ENCODE results near the gene TRMT112. TPM values are rescaled to one million over a fixed set of nuclear protein-coding genes. Genes with fewer than 3 reads are reported as not detected.

The TRMT112 gene
- total and polyA plus RNA-seq, 2 of the 4 experiments (the other 2 are of a cell fraction), result 173 to 202 TPM

GRCh38 chr11:64303109-64304031 is 14.0 kb downstream of the TRMT112 start:
- CTCF ChIA-PET, result interaction anchor here (1.0 to 1.8 kb wide), 4 partner anchors 28 to 99 kb away, joined by 3 to 13 read pairs (median 6); partner anchors contain the start of gene PLCB3
- ATAC-seq (ENCODE audit: low read depth), result no peak
- in situ Hi-C loops (cut with MboI; ENCODE audit: low sequenced_read_pairs), result loop anchor here (5.0 kb wide), 1 partner anchor 101 kb away; no protein-coding TSS in a partner anchor

More at GRCh38 chr11:64303109-64304031, 14.0 kb downstream of the TRMT112 start:
- Histone ChIP-seq H3K9me3 (ENCODE audit: control insufficient read depth, insufficient read depth, low read length) (no peaks in the 10 kb centered on the region), H4K91ac (ENCODE audit: insufficient read depth, low read depth, low read length) (no peak overlapping the region), H2BK5ac (ENCODE audit: low read depth, low read length, poor library complexity, severe bottlenecking) (no peak overlapping the region), H3K14ac (replicated peaks; ENCODE audit: low read depth, low read length) (no peak overlapping the region), H3K56ac (ENCODE audit: extremely low read depth, insufficient read depth, low read length) (no peak overlapping the region), H4K8ac (ENCODE audit: low read depth in 2 of 2, low read length in 2 of 2) (no peak overlapping the region), H2AK9ac (replicated peaks; ENCODE audit: low read depth, low read length, poor library complexity) (no peak overlapping the region), H3K4me1 (ENCODE audit: control insufficient read depth, insufficient read depth, low read length) (peaks cover 12% of the 10 kb centered on the region), H3K23ac (ENCODE audit: low read depth, low read length) (no peak overlapping the region), H4K20me1 (ENCODE audit: insufficient read depth, low read length) (peaks cover 11% of the 10 kb centered on the region), H3K27ac (ENCODE audit: insufficient read depth, low read length) (no peak overlapping the region), H2BK120ac (ENCODE audit: low read depth, low read length) (no peak overlapping the region), H3K18ac (ENCODE audit: low read depth, low read length) (no peak overlapping the region), H3K9ac (ENCODE audit: low read depth, low read length) (no peak overlapping the region), H2AFZ (replicated peaks; ENCODE audit: low read length, poor library complexity) (no peak overlapping the region), H2BK15ac (ENCODE audit: low read depth, low read length) (no peak overlapping the region), H4K5ac (ENCODE audit: low read depth, low read length) (no peak overlapping the region), H3K4me2 (ENCODE audit: low read depth, low read length) (no peak overlapping the region), H3K9me1 (ENCODE audit: insufficient read depth, low read length) (no peaks in the 10 kb centered on the region), H3K27me3 (ENCODE audit: control insufficient read depth, insufficient read depth, low read length) (peaks cover 25% of the 10 kb centered on the region), H2AK5ac (ENCODE audit: low read depth, low read length) (0 out of 2 replicates have a peak overlapping the region, but pooled peaks have one; percentile 24), H3K36me3 (ENCODE audit: control insufficient read depth, insufficient read depth, low read length) (no peaks in the 10 kb centered on the region), H3K79me1 (ENCODE audit: low read depth in 1 of 2, low read length in 2 of 2) (peaks cover 14 to 20% of the 10 kb centered on the region in 2 experiments; a peak in 3 of 4 replicates), H3K4ac (ENCODE audit: low read depth, low read length) (no peak overlapping the region), H3K4me3 (ENCODE audit: insufficient read depth, low read depth, low read length) (no peak overlapping the region), H2BK20ac (ENCODE audit: low read depth, low read length) (no peak overlapping the region)
- intact Hi-C loops (cut with micrococcal nuclease), result loop anchor here (1.0 to 10.0 kb wide), 3 partner anchors 28 to 299 kb away; partner anchors contain the start of gene DNAJC4
- dilution Hi-C loops (cut with HindIII; ENCODE audit: low sequenced_read_pairs, unreplicated experiment), result no loop called here
- no peak for DNase-seq
- 77% methylated on average over 3 of the region's 13 CpGs; no CpG with 5 or more reads in 1 of the 2 experiments for WGBS, 2 experiments (ENCODE audit: extremely low coverage in 2 of 2, insufficient read length in 1 of 2)
- TF ChIP-seq, protein P1, sequence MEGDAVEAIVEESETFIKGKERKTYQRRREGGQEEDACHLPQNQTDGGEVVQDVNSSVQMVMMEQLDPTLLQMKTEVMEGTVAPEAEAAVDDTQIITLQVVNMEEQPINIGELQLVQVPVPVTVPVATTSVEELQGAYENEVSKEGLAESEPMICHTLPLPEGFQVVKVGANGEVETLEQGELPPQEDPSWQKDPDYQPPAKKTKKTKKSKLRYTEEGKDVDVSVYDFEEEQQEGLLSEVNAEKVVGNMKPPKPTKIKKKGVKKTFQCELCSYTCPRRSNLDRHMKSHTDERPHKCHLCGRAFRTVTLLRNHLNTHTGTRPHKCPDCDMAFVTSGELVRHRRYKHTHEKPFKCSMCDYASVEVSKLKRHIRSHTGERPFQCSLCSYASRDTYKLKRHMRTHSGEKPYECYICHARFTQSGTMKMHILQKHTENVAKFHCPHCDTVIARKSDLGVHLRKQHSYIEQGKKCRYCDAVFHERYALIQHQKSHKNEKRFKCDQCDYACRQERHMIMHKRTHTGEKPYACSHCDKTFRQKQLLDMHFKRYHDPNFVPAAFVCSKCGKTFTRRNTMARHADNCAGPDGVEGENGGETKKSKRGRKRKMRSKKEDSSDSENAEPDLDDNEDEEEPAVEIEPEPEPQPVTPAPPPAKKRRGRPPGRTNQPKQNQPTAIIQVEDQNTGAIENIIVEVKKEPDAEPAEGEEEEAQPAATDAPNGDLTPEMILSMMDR (conservative IDR thresholded peaks at IDR 0.05; ENCODE audit: low read depth, low read length), result no peak
- no peak for TF ChIP-seq NFE2L2 (IDR thresholded peaks at IDR 0.05; ENCODE audit: low read depth, low read length)
- TF ChIP-seq ELK1 (IDR thresholded peaks at IDR 0.05; ENCODE audit: borderline replicate concordance, low read depth, low read length), result no peak
- BruUV-seq (replicated peaks), result no TSS peak
- POLR2A ChIA-PET (ENCODE audit: unreplicated experiment), result no interaction called here

Measured in IMR-90 (cell line).